Tibial artery (tissue), 4 donors: ENCODE results near the gene UBR3.

Experiments used
- DNase-seq, 2 donors: peaks; one replicate each; pipeline ENCODE4 v3.0.0-alpha.2; 2019
- H3K27ac ChIP-seq, 2 donors: fragments of 200-600 bp; sonication (generic) in 1 of 2; 1 replicate in 1 of 2; 2 replicates in 1 of 2; pipeline ENCODE4 v1.5.1; 2018 to 2019; ENCODE audit warnings: mild to moderate bottlenecking in 1 of 2
- H3K27me3 ChIP-seq, 2 donors: fragments of 200-600 bp; sonication (generic) in 1 of 2; one replicate each; pipeline versions ENCODE4 v1.5.1 to v1.6.0; 2016 to 2019
- H3K36me3 ChIP-seq, 3 donors: fragments of 200-600 bp; sonication (generic) in 2 of 3; one replicate each; pipeline ENCODE4 v1.5.1; 2016 to 2019; ENCODE audit warnings: mild to moderate bottlenecking in 2 of 3
- H3K4me1 ChIP-seq, 4 donors: fragments of 200-600 bp; sonication (generic) in 2 of 4; 1 replicate in 3 of 4; 2 replicates in 1 of 4; pipeline ENCODE4 v1.5.1; 2016 to 2019
- H3K4me3 ChIP-seq, 2 donors: fragments of 200-600 bp; sonication (generic) in 1 of 2; 1 replicate in 1 of 2; 2 replicates in 1 of 2; pipeline ENCODE4 v1.5.1; 2018 to 2019; ENCODE audit warnings: mild to moderate bottlenecking in 2 of 2
- H3K9me3 ChIP-seq, 3 donors: fragments of 200-600 bp; sonication (generic) in 1 of 3; one replicate each; pipeline ENCODE4 v1.5.1; 2016 to 2019
- intact Hi-C: fragments of 100-400 bp; cut with DNase I; formaldehyde crosslinking; loops from one replicate; pipeline ENCODE4 v1.15.0; 2023; ENCODE audit warnings: low total_unique reads
- TF ChIP-seq, protein P1 (sequence below), 2 experiments: fragments of 200-600 bp in 1 of 2; fragments of 450-650 bp in 1 of 2; IDR thresholded peaks; one replicate each; pipeline ENCODE4 v1.5.1; 2017 to 2019; ENCODE audit warnings: antibody characterized with exemption in 2 of 2, mild to moderate bottlenecking in 1 of 2, moderate library complexity in 1 of 2

UBR3 gene

GRCh38 chr2:169795181-169795580, 32.1 kb upstream of the UBR3 start:
- H3K4me3 ChIP-seq = no peak overlapping the region
- intact Hi-C loops = loop anchor here (10.0 kb wide), 1 partner anchor 100 kb away; the partner anchor contains the start of genes CFAP210 and PHOSPHO2

DNA sequence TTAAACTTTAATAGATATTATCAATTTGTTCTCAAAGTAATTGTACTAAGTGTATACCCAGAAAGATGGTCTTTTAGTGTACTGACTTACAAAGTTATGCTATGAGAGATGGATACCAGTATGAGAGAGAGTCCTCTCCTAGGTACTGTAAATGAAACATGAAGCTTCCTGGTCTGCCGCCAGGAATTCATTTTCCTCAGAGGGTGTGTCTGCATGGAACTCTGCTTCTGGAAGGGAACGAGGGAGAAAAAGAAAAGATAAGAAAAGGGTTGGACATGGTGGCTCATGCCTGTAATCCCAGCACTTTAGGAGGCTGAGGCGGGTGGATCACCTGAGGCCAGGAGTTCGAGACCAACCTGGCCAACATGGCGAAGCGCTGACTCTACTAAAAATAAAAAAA, 30.8 kb upstream of the UBR3 start:
- intact Hi-C loops = loop anchor here (10.0 kb wide), 1 partner anchor 102 kb away; the partner anchor contains the start of genes CFAP210 and PHOSPHO2
- Histone ChIP-seq H3K27me3 (no peaks in the 10 kb centered on the region), H3K36me3 (peaks cover under 1 to 1% (median under 1%) of the 10 kb centered on the region in 3 donors), H3K4me1 (peaks cover 0 to 11% (median 5%) of the 10 kb centered on the region in 4 donors), H3K4me3 (no peak overlapping the region), H3K27ac (no peak overlapping the region), H3K9me3 (no peaks in the 10 kb centered on the region)
- DNase-seq = no peak
- TF ChIP-seq, protein P1, sequence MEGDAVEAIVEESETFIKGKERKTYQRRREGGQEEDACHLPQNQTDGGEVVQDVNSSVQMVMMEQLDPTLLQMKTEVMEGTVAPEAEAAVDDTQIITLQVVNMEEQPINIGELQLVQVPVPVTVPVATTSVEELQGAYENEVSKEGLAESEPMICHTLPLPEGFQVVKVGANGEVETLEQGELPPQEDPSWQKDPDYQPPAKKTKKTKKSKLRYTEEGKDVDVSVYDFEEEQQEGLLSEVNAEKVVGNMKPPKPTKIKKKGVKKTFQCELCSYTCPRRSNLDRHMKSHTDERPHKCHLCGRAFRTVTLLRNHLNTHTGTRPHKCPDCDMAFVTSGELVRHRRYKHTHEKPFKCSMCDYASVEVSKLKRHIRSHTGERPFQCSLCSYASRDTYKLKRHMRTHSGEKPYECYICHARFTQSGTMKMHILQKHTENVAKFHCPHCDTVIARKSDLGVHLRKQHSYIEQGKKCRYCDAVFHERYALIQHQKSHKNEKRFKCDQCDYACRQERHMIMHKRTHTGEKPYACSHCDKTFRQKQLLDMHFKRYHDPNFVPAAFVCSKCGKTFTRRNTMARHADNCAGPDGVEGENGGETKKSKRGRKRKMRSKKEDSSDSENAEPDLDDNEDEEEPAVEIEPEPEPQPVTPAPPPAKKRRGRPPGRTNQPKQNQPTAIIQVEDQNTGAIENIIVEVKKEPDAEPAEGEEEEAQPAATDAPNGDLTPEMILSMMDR (IDR thresholded peaks at IDR 0.05) = no peak

More at GRCh38 chr2:169795181-169795580, 32.1 kb upstream of the UBR3 start:
- DNase-seq = no peak
- no peaks in the 10 kb centered on the region for H3K27me3 ChIP-seq
- TF ChIP-seq, protein P1 (IDR thresholded peaks at IDR 0.05) = no peak
- H3K36me3 ChIP-seq = no peaks in the 10 kb centered on the region
- H3K9me3 ChIP-seq = no peaks in the 10 kb centered on the region
- peaks cover 0 to 6% (median 3%) of the 10 kb centered on the region in 4 donors for H3K4me1 ChIP-seq
- no peak overlapping the region for H3K27ac ChIP-seq

- TF ChIP-seq, protein P1 (IDR thresholded peaks at IDR 0.05) = no peak
- peaks cover 6 to 7% (median 7%) of the 10 kb centered on the region in 3 donors for H3K36me3 ChIP-seq
- H3K9me3 ChIP-seq = no peaks in the 10 kb centered on the region
- peaks cover 0 to 21% (median 11%) of the 10 kb centered on the region in 4 donors for H3K4me1 ChIP-seq
- H3K4me3 ChIP-seq = no peak overlapping the region
- no peak overlapping the region for H3K27ac ChIP-seq
- DNase-seq = no peak
- no peaks in the 10 kb centered on the region for H3K27me3 ChIP-seq
- intact Hi-C loops = loop anchor here (10.0 kb wide), 1 partner anchor 103 kb away; the partner anchor contains the start of genes CFAP210 and PHOSPHO2
Observed at GRCh38 chr2:169797601-169798000, 29.7 kb upstream of the UBR3 start.

GRCh38 chr2:169798397-169798717, 28.9 kb upstream of the UBR3 start:
- no peaks in the 10 kb centered on the region for H3K27me3 ChIP-seq
- peak overlapping the region; percentile 79 to 86 for H3K4me3 ChIP-seq
- no peaks in the 10 kb centered on the region for H3K9me3 ChIP-seq
- H3K27ac ChIP-seq = peak overlapping the region; percentile 85 to 89
- intact Hi-C loops = loop anchor here (2.0 to 10.0 kb wide), 2 partner anchors 66 to 104 kb away; partner anchors contain the start of genes CFAP210, KLHL23 and PHOSPHO2
- DNase-seq = no peak
- TF ChIP-seq, protein P1 (IDR thresholded peaks at IDR 0.05) = no peak
- H3K4me1 ChIP-seq = peaks cover 0 to 26% (median 14%) of the 10 kb centered on the region in 4 donors
- peaks cover 7 to 9% (median 7%) of the 10 kb centered on the region in 3 donors for H3K36me3 ChIP-seq

DNA sequence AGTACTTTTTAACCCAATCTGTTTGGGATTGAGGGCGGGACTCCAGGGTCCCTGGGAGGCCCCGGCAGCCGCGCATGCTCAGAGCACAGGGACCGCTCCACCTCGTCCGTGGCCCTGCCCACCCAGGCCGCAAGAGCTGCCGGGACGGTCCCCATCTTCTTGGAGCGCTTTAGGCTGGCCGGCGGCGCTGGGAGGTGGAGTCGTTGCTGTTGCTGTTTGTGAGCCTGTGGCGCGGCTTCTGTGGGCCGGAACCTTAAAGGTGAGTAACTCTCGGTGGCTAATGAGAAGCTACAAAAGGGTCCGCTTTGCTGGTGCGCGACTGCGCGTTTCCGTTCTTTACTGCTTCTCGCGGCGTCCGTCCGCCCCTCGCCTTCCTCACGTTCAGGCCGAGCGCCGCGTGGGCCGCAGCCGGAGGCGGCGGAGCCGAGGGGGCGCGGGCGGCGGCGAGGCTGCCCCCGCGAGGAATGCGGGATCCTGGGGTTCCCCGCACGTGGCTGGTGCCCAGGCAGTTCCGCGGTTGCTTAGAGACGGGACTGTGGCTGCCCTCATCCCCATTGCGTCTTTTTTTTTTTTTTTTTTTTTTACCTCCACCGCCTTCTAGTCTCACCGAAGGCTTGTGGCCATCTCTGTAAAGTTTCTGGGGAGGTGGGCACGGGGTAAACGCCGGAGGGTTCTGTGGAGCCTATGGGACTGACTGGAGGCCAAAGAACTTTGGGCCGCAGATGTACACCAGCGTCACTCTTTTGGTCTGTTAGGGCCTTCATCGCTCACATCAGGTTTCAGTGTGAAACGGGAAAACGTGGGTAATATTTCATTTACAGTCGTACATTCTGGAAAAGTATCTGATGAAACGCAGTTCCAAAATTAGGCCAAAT, 28.3 kb upstream of the UBR3 start, which contains the start of gene SSB:
Gene SSB (plus strand): TSS at position 154 of the 875 bp plus-strand sequence. CDS start 2,090 bp downstream, outside the sequence.
- peak; percentile 90 to 94 for DNase-seq
- H3K4me3 ChIP-seq = peak within 1 kb of the TSS; percentile 79 to 86
- TF ChIP-seq, protein P1 (IDR thresholded peaks at IDR 0.05) = peak in 1 of 2 experiments; percentile 9
- intact Hi-C loops = loop anchor here (2.0 to 10.0 kb wide), 2 partner anchors 66 to 104 kb away; partner anchors contain the start of genes CFAP210, KLHL23 and PHOSPHO2
- peak within 1 kb of the TSS; percentile 85 to 89 for H3K27ac ChIP-seq
- peaks cover 7 to 12% (median 7%) of the 10 kb centered on the region in 3 donors for H3K36me3 ChIP-seq
- peaks cover 0 to 32% (median 15%) of the 10 kb centered on the region in 4 donors for H3K4me1 ChIP-seq
- no peaks in the 10 kb centered on the region for H3K9me3 ChIP-seq
- H3K27me3 ChIP-seq = no peaks in the 10 kb centered on the region
